ENCODE results near the gene LANCL2.

DNA sequence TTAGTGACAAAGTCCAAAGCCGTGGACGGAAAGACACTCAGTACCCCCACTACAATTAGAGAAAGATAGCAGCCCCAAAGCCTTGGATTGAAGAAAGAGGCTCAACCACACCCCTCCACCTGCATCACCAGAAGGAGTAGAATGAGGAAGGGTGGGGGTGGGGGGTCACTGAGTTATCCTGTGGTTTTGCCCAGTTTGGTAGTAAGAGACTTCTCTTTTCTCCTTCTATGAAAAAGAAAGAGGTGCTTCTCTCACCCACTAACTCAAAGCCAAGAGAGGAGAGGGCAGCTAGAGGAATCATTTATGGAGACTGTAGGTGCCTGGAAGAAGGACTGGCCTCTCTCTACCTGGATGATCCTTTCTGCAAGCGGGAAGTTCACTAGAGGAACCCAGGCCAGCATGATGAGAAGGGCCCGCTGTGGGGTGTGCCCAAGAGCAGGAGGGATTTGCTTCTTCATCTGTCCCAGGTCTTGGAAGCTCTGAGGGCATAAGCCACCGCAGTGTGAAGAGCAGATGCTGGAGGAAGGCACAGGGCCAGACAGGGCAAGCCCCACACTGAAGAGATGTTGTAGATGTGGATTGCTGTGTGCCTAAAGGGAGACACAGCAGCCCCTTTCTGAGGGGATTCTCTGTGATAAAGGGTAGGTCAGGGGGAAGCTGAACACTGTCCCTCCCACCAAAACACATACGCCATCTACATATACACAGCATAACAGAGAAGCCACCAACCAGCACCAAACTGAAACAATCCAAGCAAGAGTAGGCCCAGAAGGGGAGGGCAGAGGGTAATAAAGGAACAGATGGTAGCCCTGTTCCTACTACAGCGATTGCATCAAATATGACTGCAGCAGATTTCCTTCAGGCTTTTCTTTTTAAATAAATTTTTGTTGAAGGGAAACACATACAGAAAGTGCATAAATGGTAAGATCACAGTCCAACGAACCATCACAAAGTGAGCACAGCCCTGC, 25.8 kb upstream of the LANCL2 start:
- TF ChIP-seq, protein P1, sequence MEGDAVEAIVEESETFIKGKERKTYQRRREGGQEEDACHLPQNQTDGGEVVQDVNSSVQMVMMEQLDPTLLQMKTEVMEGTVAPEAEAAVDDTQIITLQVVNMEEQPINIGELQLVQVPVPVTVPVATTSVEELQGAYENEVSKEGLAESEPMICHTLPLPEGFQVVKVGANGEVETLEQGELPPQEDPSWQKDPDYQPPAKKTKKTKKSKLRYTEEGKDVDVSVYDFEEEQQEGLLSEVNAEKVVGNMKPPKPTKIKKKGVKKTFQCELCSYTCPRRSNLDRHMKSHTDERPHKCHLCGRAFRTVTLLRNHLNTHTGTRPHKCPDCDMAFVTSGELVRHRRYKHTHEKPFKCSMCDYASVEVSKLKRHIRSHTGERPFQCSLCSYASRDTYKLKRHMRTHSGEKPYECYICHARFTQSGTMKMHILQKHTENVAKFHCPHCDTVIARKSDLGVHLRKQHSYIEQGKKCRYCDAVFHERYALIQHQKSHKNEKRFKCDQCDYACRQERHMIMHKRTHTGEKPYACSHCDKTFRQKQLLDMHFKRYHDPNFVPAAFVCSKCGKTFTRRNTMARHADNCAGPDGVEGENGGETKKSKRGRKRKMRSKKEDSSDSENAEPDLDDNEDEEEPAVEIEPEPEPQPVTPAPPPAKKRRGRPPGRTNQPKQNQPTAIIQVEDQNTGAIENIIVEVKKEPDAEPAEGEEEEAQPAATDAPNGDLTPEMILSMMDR (IDR thresholded peaks at IDR 0.05 in 8 of 11, conservative IDR thresholded peaks at IDR 0.05 in 3 of 11) = no peak
- no peak for TF ChIP-seq POLR2AphosphoS5 (IDR thresholded peaks at IDR 0.05)
- no peak for TF ChIP-seq POLR2A (IDR thresholded peaks at IDR 0.05)
